ENCODE results near the gene STH.

GRCh38 chr17:45982791-45983613 is 16.0 kb upstream of the STH start:
- TF ChIP-seq CTCF (IDR thresholded peaks at IDR 0.05): no peak
- TF ChIP-seq POLR2A (IDR thresholded peaks at IDR 0.05): no peak

Measured in body of pancreas (tissue), 4 donors.